ENCODE results near the gene NPAS3.

The NPAS3 gene

GRCh38 chr14:33515899-33516298, 577.2 kb downstream of the NPAS3 start:
- no peak for DNase-seq (ENCODE audit: low spot score)

- no peak for DNase-seq (ENCODE audit: low spot score)
Observed at GRCh38 chr14:33516898-33517436, 578.3 kb downstream of the NPAS3 start.

GRCh38 chr14:33521192-33521591, 582.5 kb downstream of the NPAS3 start:
- DNase-seq (ENCODE audit: low spot score), result no peak

- no peak for DNase-seq (ENCODE audit: low spot score)
Observed at GRCh38 chr14:33524244-33524643, 585.6 kb downstream of the NPAS3 start.

GRCh38 chr14:33525626-33526025, 586.9 kb downstream of the NPAS3 start:
- no peak for DNase-seq (ENCODE audit: low spot score)

- DNase-seq (ENCODE audit: low spot score), result no peak
Observed at GRCh38 chr14:33527023-33527634, 588.5 kb downstream of the NPAS3 start.

- DNase-seq (ENCODE audit: low spot score), result no peak
Observed at GRCh38 chr14:33528655-33529054, 590.0 kb downstream of the NPAS3 start.

GRCh38 chr14:33529787-33530757, 591.4 kb downstream of the NPAS3 start:
- DNase-seq (ENCODE audit: low spot score), result no peak

- DNase-seq (ENCODE audit: low spot score), result no peak
Observed at GRCh38 chr14:33532553-33532952, 593.9 kb downstream of the NPAS3 start.

GRCh38 chr14:33534104-33534503, 595.4 kb downstream of the NPAS3 start:
- DNase-seq (ENCODE audit: low spot score), result no peak

- no peak for DNase-seq (ENCODE audit: low spot score)
Observed at GRCh38 chr14:33534632-33535031, 596.0 kb downstream of the NPAS3 start.

GRCh38 chr14:33539918-33540357, 601.3 kb downstream of the NPAS3 start:
- DNase-seq (ENCODE audit: low spot score), result no peak

GRCh38 chr14:33541171-33541570, 602.5 kb downstream of the NPAS3 start:
- no peak for DNase-seq (ENCODE audit: low spot score)

GRCh38 chr14:33542338-33543287, 603.9 kb downstream of the NPAS3 start:
- DNase-seq (ENCODE audit: low spot score), result no peak

- no peak for DNase-seq (ENCODE audit: low spot score)
Observed at GRCh38 chr14:33545696-33546095, 607.0 kb downstream of the NPAS3 start.

- DNase-seq (ENCODE audit: low spot score), result no peak
Observed at GRCh38 chr14:33548606-33549005, 609.9 kb downstream of the NPAS3 start.

GRCh38 chr14:33551963-33552362, 613.3 kb downstream of the NPAS3 start:
- DNase-seq (ENCODE audit: low spot score), result no peak

GRCh38 chr14:33553706-33554278, 615.1 kb downstream of the NPAS3 start:
- DNase-seq (ENCODE audit: low spot score), result no peak

GRCh38 chr14:33554988-33555387, 616.3 kb downstream of the NPAS3 start:
- no peak for DNase-seq (ENCODE audit: low spot score)

GRCh38 chr14:33555710-33556350, 617.2 kb downstream of the NPAS3 start:
- DNase-seq (ENCODE audit: low spot score), result no peak
